HG03196 (cell line): ENCODE measurements around the gene KLK12.

Source experiments
- ATAC-seq: cut with Tn5 transposase; IDR thresholded peaks from one replicate; pipeline ENCODE4 v1.9.1; 2021; ENCODE audit not compliant: unreplicated experiment

The KLK12 gene, protein sequence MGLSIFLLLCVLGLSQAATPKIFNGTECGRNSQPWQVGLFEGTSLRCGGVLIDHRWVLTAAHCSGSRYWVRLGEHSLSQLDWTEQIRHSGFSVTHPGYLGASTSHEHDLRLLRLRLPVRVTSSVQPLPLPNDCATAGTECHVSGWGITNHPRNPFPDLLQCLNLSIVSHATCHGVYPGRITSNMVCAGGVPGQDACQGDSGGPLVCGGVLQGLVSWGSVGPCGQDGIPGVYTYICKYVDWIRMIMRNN

DNA sequence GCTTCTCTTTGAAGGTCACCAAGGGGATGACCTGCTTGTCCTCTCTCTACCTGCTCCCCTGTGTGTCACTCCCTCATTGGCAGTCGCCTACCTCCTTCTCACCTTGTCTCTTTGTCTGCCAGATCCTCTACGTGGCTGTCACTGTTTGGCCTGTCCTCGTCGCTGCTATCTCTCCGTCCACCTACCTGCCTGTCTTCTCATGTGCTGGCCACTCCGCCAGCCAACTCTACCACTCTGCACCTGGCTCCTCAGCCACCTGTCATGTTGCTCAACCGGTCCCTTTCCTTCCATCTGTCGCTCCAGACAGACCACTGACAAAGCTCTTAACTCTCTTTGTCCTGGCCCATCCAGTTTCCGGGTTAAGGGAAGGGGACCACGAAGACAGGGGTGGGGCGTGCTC lies at the start of gene KLK12:
TSS of gene KLK12 (minus strand) at position 299 of the 400 bp plus-strand sequence. CDS start 381 bp downstream, outside the sequence.
- ATAC-seq: no peak

DNA sequence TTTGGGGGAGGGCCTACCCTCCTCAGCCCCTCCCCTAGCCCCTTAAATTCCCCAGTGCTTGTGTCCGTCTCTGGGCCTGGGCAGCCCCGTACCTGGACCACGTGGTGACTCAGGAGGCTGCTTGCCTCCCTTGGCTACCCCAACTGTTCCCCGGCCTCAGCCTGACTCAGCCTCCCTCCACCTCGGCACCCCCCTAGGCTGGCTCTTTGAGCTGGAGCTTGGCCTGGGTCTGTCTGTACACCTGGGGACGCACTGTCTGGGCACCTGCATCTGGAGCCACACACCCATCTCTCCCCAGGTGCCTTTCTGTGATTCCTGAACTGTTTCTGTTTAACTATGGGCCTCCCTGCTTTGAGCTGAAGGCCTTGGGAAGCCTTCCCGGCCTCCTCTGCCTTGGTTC lies 49.7 kb upstream of the KLK12 start:
- no peak for ATAC-seq

DNA sequence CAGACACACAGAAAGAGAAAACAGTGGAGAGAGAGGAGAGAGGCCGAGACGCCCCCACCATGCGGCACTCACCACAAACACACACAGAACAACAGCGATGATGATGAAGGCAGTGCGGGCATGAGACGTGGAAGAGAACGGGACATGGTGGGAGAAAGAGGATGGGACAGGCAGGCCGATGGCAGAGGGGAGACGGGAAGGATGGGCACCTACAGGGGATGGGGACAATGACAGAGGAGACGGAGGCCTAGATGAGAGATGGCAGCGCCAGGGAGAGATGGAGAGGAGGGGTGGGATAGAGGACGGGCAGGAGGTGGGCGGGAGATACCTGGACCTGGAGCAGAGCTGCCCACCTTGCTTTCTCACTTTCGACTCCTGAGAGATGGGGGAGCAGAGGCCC lies 49.0 kb upstream of the KLK12 start:
- ATAC-seq: no peak

DNA sequence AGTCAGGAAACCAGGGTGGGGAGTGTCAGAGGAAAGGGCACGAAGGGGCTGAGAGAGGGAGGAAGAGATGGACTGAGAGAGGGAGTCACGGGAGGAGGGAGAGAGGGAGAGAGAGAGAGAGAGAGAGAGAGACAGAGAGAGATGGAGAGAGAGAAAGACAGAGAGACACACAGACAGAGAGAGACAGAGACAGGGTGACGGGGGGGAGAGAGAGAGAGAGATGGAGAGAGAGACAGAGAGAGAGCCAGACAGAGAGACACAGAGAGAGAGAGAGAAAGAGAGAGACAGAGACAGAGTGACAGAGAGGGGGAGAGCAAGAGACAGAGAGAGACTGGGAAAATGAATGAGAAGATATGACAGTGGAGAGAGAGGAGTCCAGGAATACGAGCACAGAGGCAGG lies 48.4 kb upstream of the KLK12 start:
- ATAC-seq: no peak

DNA sequence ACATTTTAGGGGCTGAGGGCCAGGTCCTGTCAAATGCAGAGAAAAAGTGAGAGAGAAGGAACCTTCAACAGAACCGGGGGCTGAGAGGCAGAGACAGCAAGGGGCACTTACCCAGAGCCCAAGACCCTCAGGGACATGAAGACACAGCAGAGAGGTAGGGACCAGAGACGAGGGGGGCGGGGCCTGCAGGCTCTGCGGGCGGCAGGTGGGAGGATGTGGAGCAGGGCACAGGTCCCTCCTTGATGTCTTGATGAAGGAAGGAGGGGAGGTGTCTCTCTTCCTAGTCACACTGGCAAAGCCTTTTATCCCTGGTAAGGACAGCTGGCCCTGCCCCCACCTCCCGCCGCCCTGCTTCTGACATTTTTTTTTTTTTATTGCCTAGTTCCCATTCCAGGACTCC lies 47.8 kb upstream of the KLK12 start, which contains the start of gene KLK14:
TSS of gene KLK14 (minus strand) at position 277 of the 400 bp plus-strand sequence. CDS start at position 4, 273 bp downstream.
- no peak for ATAC-seq

DNA sequence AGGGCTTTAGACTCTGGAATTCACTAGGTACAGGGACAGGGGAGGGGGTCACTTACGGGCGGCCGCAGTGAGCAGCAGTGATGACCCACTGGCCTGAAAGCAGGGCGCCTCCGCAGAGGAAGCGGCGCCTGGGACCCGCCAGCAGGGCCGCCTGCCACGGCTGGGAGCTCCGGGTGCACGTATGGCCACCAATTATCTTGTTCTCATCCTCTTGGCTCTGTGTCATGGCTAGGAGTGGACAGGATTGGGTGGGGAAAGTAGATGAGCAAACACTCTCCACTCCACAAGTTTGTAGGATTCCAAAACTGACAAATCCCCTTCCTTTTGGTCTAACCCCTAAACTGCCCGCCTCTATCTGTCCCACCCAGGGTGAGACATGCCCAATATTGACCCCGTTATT lies 46.7 kb upstream of the KLK12 start:
- no peak for ATAC-seq

DNA sequence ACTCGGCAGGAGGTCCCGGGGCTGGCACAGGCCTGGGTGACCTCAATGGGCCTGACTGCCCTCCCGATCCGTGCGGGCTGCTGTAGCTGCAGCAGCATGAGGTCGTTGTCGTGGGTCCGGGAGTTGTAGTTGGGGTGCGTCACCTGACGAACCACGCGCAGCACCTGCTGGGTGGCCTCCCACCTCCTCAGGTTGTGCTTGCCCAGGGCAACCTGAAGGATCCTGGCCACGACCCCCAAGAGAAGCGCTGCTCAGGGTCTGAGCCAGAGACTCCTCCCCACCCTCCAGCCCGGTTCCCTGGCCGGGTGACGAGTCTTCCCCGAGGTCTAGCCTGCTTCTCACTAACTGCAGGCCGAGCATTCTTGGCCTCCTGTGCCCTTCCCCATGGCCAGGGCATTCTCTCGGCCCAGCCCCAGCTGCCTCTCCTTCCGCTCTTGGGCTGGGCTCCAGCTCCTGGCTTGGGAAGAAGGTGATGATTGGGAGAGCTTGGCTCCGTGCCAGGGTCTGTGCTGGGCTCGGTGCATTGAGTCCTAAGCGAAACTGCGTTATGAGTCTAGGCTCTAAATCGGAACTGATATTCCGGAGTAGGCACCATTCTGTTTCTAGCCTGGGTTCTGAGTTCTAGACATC lies 44.8 kb upstream of the KLK12 start:
- no peak for ATAC-seq

DNA sequence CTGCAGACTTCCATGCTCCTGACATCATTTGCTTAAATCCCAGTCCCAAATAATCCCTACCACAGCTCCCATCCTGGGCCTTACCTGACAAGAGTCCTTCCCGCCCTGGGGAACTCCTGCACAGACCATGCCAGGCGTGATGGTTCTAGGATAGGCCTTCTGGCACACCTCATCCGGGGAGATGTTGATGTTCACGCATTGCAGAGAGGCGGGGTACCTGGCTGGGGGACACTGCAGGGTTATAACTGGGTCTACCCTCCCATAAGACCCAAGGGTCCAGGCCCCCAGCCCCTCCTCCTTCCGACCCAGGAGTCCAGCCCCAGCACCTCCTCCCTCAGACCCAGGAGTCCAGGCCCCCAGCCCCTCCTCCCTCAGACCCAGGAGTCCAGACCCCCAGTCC lies 43.9 kb upstream of the KLK12 start:
- no peak for ATAC-seq

DNA sequence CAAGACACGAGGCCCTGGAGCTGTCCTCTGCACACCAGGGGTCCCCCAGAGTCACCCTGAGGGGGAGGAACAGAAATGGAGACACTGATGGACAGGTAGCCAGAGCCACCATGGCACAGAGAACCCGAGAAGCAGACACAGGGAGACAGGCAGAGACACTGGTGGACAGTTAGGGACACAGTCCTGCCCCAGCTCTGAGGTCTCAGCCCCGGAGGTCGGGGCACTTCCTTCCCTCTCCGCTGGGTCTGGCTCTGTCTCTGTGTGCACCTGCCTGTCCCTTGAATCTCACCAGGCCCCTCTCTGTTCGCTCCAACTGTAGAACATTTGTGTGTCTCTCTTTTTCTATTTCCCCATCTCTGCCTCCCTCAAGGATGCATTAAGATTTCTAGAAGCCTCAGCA lies 43.3 kb upstream of the KLK12 start:
- ATAC-seq: no peak

DNA sequence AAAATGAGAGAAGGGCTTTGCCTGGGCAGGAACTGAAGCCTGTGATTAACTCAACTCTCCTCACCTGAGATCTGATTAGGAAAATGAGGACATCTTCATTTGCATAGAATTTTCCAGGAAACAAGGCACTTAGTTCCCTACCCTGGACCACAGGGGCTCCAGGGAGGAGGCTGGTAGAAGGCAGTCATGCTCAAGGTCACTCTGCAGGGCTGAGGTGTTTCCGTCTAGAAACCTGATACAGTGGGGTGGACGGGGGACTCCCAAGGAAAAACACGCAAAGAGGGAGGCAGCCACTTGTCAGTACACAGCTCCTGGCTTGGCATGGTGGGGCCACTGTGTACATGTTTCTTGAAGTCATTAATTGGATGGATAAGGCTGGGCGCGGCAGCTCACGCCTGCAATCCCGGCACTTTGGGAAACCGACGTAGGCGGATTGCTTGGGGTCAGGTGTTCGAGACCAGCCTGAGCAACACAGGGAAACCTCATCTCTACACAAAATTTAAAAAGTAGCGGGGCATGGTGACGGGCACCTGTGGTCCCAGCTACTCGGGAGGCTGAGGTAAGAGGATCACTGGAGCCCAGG lies 41.9 kb upstream of the KLK12 start:
- no peak for ATAC-seq

DNA sequence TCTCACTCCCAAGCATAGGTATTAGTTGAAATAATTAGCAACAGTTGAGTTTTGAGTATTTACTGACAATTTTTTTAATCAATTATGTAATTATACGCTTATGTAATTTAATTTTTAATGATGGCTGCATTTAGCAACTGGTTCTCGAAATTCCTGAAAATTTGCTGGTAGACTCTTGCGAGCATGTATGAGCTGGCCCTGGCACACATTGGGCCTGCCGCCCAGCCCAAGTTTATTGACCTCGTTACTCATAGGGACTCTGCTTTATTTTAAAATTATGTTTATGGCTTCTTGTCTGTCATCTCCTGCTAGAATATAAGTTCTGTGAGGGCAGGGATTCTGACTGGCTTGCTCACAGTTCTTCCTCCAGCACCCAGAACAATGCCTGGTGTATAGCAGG lies 41.2 kb upstream of the KLK12 start:
- ATAC-seq: no peak

DNA sequence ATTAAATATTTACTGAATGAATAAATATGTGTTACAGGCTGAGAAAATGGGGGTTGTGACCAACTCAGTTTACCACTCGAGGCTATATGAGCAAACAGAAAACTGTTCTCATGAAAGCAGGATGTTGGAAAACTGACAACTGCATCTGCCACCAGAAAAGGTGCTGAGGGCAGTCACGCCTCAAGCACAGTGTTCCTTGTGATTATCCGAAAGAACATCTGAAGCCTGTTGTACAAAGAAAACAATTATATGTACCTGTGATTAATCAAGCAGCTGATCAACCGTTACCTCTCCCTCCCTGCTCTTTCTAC lies 36.2 kb upstream of the KLK12 start:
- ATAC-seq: no peak

DNA sequence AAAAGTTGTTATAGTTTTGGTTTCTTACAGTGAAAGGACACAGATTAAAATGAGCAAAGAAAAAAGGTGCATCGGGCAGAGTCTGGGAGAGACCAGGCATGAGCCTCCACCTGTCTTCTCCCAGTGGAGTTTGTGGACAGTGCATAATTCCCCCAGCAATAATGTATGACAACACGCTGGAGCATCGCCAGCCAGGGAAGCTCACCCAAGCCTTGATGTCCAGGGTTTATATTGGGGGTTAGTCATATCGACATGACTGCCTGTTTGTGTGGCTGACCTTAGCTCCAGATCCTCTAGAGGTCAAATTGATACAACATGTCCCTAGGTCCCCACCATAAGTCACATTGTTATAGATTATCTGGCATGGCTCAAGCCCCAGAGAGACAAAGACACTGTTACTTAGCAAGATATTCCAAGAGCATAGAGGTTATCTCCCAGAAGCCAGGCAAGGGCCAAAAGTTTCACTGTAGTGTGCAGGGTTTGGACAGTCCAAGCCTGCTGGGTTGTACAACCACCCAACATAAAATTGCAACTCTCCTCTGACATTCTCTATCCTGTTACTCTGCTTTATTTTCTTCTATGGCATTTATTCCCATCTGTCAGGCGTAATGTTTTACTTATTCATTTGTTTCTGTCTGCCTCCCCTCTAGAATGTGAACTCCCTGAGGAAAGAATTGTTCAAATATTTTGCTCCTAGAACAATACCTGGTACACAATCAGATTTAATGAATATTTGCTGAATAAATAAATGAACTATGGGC lies 35.7 kb upstream of the KLK12 start:
- ATAC-seq: no peak

DNA sequence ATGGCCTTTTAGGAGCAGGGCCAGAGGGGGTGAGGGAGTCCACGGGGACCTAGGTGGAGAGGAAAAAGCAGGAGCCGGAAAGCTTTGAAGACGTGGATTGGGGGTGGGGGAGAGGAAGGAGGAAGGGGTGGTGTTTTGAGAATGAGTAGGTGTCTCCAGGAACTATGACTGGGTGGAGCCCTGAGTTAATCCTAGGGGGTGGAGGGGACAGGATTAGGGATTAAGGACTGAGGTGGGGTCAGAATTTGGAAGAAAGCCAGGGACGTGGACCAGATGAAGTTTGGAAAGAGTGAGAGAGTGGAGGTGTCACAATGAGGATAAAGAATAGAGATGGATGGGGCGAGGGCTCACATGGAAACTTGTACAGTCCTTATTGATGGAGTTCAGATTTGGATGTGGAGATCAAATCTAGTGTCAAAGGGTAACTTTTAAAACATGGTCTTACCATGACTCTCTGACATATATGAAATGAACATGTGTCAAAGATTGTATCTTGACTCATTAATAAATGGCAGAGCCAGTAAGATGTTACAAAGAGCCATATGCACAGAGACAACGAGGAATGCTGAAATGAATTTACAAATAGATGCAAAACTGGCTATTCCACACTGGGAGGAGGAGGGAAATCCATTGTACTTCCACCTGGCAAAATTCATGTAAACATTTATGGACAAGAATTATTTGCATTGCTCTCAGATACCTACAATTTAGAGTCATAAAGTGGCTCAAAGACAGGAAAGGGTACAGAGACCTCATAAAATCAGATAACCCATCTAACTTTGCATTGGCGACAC lies 31.8 kb upstream of the KLK12 start:
- no peak for ATAC-seq

DNA sequence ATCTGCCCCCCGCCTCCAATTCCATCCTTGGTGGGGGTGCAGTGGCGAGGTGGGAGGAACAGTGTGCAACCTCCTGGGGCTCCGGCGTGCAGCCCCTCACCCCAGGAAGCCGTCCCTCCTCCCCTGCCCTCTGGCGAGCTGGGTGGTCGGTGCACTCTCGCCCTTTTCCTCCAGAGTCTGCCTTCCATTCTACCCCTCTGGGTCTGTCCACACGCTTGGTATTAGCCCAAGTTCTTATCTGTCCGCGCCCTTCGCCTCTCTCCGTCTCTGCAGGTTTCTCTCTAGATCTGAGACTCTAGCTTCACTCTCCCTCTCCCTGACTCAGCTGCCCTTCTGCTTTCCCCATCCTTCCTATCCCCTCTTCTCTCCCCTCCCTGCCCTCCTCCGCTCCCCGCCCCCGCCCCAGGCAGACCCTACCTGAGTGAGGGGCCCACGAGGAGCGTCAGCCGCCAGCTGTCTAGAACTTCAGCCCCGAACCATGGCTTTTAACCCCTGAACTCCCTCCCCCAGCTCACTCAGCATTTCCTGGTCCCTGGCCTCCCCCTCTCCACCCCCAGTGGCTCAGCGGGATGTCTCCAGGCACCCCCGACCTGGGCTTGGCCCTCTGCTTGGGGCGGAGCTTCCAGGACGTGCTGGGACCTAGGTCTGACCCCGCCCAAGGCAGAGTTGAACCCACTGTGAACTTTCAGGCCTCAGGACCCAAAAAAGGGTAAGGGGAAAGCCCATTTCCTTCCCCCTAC lies 30.6 kb upstream of the KLK12 start:
- no peak for ATAC-seq

DNA sequence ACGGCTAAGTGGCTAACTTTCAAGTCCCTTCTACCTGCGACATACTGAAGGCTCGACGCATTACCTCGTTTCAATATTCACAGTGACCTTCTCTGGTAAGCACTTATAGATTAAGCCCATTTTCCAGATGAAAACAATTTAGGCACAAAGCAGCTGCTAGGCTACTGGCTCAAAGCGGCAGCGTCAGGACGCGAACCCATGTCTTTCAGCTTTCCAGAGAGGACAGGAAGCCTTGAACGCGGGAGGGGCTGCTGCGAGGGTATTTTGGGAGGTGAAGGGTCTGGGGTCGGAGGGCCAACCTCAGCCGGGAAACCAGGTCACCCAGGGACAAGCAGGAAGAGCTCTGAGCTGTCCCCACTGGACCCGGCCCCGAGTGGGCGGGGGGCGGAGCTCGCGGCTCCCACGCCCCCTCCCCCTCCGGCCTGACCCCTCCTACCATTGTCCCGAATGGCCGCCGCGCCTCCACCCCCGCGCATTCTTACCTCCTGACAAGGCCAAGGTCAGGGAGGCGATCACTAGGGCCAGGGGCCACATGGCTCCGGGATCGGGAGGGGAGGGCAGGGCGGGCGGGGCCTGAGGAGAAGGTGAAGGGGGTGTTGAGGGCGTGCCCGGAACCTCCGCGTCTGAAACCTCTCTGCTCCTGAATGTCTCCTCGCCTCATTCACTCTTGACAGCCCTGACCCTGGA lies 29.9 kb upstream of the KLK12 start, which contains the start of gene KLK13:
TSS of gene KLK13 (minus strand) at position 559 of the 687 bp plus-strand sequence. CDS start at position 534, 25 bp downstream.
- no peak for ATAC-seq

DNA sequence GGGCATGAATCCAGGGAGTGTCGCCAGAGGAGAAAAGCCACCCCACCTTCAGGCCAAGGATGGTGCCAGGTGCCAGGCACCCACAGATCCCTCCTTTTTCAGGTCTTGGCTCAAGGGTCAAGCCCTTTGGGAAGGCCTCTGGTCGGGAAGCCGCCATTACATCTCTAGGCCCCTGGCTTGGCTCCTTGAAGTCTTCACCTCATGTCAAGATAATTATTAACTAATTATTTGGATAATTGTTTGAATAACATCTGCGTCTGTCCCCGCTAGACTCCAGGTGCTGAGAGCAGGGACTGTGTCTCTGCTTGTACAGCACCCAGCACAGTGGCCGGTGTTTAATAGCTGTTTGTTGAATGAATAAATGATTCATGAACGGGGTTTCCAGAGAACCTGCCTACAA lies 28.9 kb upstream of the KLK12 start:
- ATAC-seq: no peak

DNA sequence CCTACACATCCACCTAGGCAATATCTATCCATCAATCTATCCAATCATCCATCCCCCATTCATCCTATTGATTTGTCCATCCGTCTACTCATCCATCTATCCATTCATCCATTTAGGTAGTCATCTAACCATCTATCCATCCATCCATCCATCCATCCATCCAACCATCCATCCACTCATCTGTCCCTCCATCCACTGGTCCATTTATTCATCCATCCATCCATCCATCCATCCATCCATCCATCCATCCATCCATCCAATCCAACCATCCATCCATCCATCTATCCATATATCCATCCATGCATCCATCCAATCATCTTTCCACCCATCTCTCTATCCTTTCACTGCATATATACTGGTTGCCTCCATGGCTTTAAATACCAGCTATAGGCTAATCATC lies 26.2 kb upstream of the KLK12 start:
- no peak for ATAC-seq

DNA sequence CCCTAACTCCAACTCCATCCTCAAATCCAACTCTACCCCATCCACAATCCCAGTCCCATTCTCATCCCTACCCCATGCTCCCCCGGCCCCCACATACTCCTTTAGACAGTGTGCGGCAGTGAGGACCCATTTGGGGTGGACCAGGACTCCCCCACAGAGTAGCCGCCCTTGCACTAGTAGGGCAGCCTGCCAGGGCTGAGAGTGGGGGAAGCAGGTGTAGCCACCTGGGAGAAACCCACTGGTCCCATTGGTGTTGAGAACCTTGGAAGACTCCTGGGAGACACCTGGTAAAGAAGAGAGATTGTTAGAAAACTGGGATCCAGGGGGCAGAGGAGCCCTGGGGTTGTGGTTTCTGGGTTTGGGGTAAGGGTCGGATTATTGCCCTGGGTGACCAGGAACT lies 25.5 kb upstream of the KLK12 start:
- ATAC-seq: no peak

DNA sequence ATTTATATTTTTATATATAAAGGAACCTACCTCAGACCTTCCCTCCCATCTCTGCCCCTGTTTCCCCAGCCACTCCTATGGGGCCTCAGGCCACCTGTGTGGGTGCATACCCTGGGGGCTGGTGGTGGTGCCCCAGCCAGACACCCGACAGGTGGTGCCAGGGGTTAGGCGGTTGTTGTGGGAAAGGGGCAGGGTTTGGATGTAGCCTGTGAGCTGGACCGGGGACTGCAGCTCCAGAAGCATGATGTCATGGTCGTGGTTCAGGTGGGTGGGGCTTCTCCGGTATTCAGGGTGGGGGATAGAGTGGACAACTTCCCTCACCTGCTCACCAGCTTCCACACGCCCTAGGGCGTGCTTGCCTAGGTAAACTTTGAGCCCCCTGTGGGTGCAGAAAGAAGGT lies 24.9 kb upstream of the KLK12 start:
- no peak for ATAC-seq
